Suprapubic skin (tissue), 4 donors: ENCODE data around the gene CHL1. TPM values are rescaled to one million over a fixed set of nuclear protein-coding genes. Genes with fewer than 3 reads are reported as not detected.

Experiments
- DNase-seq, 2 donors: peaks; one replicate each; pipeline ENCODE4 v3.0.0-alpha.2; 2019; ENCODE audit warnings: low spot score in 2 of 2
- H3K27ac ChIP-seq: fragments of 200-600 bp; sonication (generic); one replicate; pipeline ENCODE4 v1.5.1; 2019
- H3K27me3 ChIP-seq: fragments of 200-600 bp; sonication (generic); one replicate; pipeline ENCODE4 v1.5.1; 2019
- H3K36me3 ChIP-seq: fragments of 200-600 bp; sonication (generic); one replicate; pipeline ENCODE4 v1.5.1; 2019
- H3K4me1 ChIP-seq: fragments of 200-600 bp; sonication (generic); one replicate; pipeline ENCODE4 v1.5.1; 2019
- H3K4me3 ChIP-seq: fragments of 200-600 bp; sonication (generic); one replicate; pipeline ENCODE4 v1.5.1; 2019; ENCODE audit warnings: mild to moderate bottlenecking
- H3K9me3 ChIP-seq: fragments of 200-600 bp; sonication (generic); one replicate; pipeline ENCODE4 v1.5.1; 2019
- CTCF ChIP-seq, 2 donors: fragments of 200-600 bp in 1 of 2; fragments of 450-650 bp in 1 of 2; sonication (generic) in 1 of 2; IDR thresholded peaks; one replicate each; pipeline ENCODE4 v1.5.1; 2016 to 2019; ENCODE audit warnings: antibody characterized with exemption in 2 of 2, mild to moderate bottlenecking in 1 of 2, moderate library complexity in 1 of 2
- EP300 ChIP-seq: sonication (generic); formaldehyde crosslinking; IDR thresholded peaks from one replicate; pipeline ENCODE4 v1.6.1; 2017; ENCODE audit warnings: antibody characterized with exemption
- POLR2A ChIP-seq, 2 donors: fragments of 450-650 bp; IDR thresholded peaks; one replicate each; pipeline ENCODE4 v1.6.1; 2017; ENCODE audit warnings: antibody characterized with exemption in 2 of 2, mild to moderate bottlenecking in 2 of 2, moderate library complexity in 2 of 2
- POLR2AphosphoS5 ChIP-seq, 3 donors: sonication (generic); formaldehyde crosslinking; IDR thresholded peaks; one replicate each; pipeline ENCODE4 v1.6.1; 2017; ENCODE audit warnings: antibody characterized with exemption in 3 of 3
- WGBS: methylation state at CpG from one replicate; pipeline ENCODE4 v1.1.5; 2018; 5-methylcytosine and 5-hydroxymethylcytosine counted together
- total RNA-seq, 4 donors: library from RNA; depleted of rRNA; stranded (reverse); fragments of >200 nt; gene quantifications; one replicate each; pipeline ENCODE4 v1.1.0, GENCODE V29; 2016

CHL1 gene
- total RNA-seq, 4 donors from 2014 or later = 39.5 to 77.9 (median 60.5) TPM

DNA sequence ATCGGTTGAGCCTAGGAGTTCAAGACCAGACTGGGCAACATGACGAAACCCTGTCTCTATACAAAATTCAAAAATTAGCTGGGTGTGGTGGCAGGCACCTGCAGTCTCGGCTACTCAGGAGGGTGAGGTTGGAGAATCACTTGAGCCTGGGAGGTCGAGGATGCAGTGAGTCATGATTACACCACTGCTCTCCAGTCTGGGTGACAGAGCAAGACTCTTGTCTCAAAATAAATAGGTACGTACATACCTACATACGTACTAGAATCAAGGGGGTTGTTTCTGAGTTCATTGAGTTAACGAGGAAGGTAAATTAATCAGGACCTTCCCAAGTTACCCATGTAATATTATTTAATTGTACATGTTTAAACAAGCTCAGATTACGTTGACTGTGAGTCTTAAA, 97.5 kb downstream of the CHL1 start:
- no peak for DNase-seq
- H3K36me3 ChIP-seq = no peaks in the 10 kb centered on the region
- H3K4me3 ChIP-seq = no peak overlapping the region
- WGBS = 72% methylated on average over 8 of the region's 8 CpGs
- H3K9me3 ChIP-seq = no peaks in the 10 kb centered on the region
- no peaks in the 10 kb centered on the region for H3K4me1 ChIP-seq
- TF ChIP-seq POLR2A (IDR thresholded peaks at IDR 0.05) (no peak), EP300 (no peak), POLR2AphosphoS5 (IDR thresholded peaks at IDR 0.05) (no peak), CTCF (IDR thresholded peaks at IDR 0.05) (no peak)
- H3K27ac ChIP-seq = no peak overlapping the region
- no peaks in the 10 kb centered on the region for H3K27me3 ChIP-seq

DNA sequence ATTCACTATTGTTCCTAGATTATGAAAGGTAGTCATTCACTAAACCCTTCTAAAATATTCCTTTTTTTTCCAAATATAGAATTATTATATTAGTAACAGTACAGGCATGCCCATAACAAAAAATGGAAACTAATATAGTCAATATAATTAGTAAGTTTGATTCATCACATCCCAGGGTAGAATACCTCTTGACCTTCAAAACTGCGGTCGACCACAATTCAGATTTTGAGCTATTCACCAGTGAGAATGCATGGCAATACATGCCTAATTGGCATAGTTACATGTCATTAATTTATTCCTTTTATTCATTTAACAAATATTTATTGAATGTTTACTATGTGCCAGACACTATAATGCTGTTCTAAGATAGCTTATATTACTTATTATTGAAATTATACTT, 98.0 kb downstream of the CHL1 start:
- no peaks in the 10 kb centered on the region for H3K27me3 ChIP-seq
- 64% methylated on average over 2 of the region's 2 CpGs for WGBS
- no peaks in the 10 kb centered on the region for H3K9me3 ChIP-seq
- H3K4me3 ChIP-seq = no peak overlapping the region
- H3K4me1 ChIP-seq = no peaks in the 10 kb centered on the region
- no peak for DNase-seq
- no peaks in the 10 kb centered on the region for H3K36me3 ChIP-seq
- no peak overlapping the region for H3K27ac ChIP-seq
- TF ChIP-seq EP300 (no peak), CTCF (IDR thresholded peaks at IDR 0.05) (no peak), POLR2A (IDR thresholded peaks at IDR 0.05) (no peak), POLR2AphosphoS5 (IDR thresholded peaks at IDR 0.05) (no peak)

DNA sequence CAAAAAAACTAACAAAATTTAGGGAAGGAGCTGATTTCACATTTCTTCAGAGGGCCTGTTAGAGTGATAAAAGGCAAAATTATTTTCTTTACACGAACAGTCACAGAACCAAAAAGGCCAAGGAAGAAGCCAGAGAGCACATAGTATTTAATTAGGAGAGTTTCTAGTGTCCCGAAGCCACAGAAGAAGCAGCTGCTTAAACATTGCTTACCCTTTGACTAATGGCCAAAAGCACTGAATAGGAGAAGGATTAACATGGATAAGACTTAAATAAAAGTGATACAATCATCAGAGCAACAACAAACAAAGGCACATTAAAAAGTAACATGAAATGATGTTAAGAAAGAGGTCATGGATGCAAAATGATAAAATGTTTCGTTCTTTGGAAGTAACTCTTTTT, 98.6 kb downstream of the CHL1 start:
- Histone ChIP-seq H3K9me3 (no peaks in the 10 kb centered on the region), H3K4me1 (no peaks in the 10 kb centered on the region), H3K36me3 (no peaks in the 10 kb centered on the region), H3K4me3 (no peak overlapping the region), H3K27ac (no peak overlapping the region), H3K27me3 (no peaks in the 10 kb centered on the region)
- TF ChIP-seq EP300 (no peak), CTCF (IDR thresholded peaks at IDR 0.05) (no peak), POLR2A (IDR thresholded peaks at IDR 0.05) (no peak), POLR2AphosphoS5 (IDR thresholded peaks at IDR 0.05) (no peak)
- 76% methylated on average over 3 of the region's 3 CpGs for WGBS
- no peak for DNase-seq

DNA sequence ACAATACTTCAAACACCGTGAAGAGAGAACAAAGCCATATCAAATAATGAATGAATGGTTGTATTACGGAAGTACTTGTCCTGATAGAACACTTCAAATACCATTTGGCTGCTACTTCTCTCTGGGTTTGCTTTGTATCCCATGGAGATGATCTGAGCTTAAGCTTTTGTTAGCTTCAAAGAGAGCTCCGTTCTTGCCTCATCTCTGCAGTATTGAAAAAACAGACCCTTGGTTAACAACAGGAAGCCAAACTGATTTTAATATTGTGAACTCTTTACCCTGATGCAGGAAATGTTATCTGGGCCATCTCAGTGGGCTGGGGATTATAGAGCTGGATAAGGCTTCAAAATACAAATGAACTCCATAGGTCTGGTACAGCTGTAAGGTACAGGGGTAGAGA, 101.0 kb downstream of the CHL1 start:
- no peak for DNase-seq
- 82% methylated on average over 3 of the region's 3 CpGs for WGBS
- Histone ChIP-seq H3K36me3 (no peaks in the 10 kb centered on the region), H3K9me3 (no peaks in the 10 kb centered on the region), H3K27ac (no peak overlapping the region), H3K27me3 (no peaks in the 10 kb centered on the region), H3K4me3 (no peak overlapping the region), H3K4me1 (no peaks in the 10 kb centered on the region)
- no peak for TF ChIP-seq CTCF (IDR thresholded peaks at IDR 0.05)
- TF ChIP-seq EP300 = no peak
- no peak for TF ChIP-seq POLR2AphosphoS5 (IDR thresholded peaks at IDR 0.05)
- TF ChIP-seq POLR2A (IDR thresholded peaks at IDR 0.05) = no peak

DNA sequence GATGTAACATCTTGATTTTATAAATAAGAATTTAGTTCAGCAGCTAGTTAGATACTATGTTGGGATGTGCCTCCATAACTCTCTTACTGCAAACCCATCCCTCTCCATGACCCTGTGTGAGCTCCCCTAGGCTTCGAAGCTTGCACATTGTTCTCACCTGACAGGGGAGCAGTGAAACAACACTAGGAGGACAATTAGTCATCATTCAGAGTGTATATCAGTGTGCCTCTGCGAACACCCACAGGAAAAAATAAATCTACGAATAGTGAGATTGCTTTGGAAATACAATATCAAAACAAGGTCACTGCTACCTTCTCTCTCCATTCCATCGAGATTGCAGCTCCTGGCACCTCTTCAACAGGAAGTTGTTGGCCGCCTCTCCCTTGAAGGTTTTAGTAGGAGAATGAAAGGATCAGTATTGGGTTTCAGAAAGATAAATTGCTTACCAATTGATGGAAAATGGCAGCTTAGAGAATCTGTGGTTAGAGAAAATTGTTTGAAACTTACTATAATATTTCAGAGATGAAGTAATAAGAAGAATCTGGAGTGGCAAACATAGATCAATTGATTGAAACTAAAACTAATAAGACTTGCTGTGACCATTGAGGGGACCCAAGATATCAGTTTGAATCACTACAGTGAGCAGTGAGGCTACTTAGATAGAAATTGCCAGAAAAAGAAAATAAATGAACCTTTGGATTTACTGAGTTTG, 103.2 kb downstream of the CHL1 start:
- Histone ChIP-seq H3K4me3 (no peak overlapping the region), H3K36me3 (no peaks in the 10 kb centered on the region), H3K27me3 (no peaks in the 10 kb centered on the region), H3K27ac (no peak overlapping the region), H3K4me1 (no peaks in the 10 kb centered on the region), H3K9me3 (no peaks in the 10 kb centered on the region)
- no peak for TF ChIP-seq POLR2AphosphoS5 (IDR thresholded peaks at IDR 0.05)
- TF ChIP-seq CTCF (IDR thresholded peaks at IDR 0.05) = no peak
- TF ChIP-seq POLR2A (IDR thresholded peaks at IDR 0.05) = no peak
- no peak for TF ChIP-seq EP300
- no peak for DNase-seq
- WGBS = 69% methylated on average over 5 of the region's 5 CpGs
